GM18526 (cell line): ENCODE measurements around the gene PKP4.

Source experiments
- POLR2A ChIP-seq: IDR thresholded peaks from 3 replicates; pipeline ENCODE4 v1.6.1; 2011; ENCODE audit not compliant: insufficient read length; ENCODE audit errors: extremely low read depth

PKP4 gene

DNA sequence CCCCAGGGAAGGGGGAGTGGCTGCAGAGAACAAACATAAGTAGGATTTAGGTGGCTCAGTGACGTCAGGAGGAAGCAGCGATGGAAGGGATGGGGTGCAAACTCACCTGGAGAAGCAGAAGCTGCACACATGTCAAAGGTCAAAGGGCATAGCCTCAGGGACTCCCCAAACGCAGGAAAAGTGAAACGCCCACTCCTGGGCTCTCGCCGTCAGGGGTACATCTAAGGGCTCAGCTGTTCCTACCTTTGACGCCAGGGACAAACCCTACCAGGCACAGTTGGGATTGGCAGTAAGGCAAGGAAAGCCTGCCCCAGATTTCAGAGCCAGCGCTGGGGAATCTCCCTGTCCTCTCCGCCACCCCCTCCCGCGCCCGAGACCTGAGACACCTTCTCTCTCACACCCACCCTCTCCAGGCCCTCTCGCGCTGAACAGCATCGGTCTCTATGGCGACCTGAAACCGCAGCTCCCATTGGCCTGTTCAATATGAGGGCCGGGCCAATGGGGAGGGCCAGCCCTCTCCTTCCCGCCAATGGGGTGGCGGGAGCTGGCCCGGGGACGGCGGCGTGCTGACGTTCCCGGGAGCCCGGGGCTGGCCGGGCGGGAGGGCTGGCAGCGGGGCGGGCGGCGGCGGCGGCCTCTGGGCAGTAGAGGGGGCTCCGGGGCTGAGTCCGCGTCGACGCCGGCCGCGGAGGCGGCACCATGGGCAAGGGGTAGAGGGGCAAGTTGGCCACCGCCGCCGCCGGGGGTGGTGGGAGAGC is at the start of gene PKP4, which contains the start of gene CCDC148:
Gene PKP4, plus strand, starts transcription at position 644 of the 758 bp plus-strand sequence. CDS start 76,233 bp downstream, outside the sequence.
Gene CCDC148, minus strand, starts transcription at position 445 of the 758 bp plus-strand sequence. Its CDS starts 314 bp downstream, at position 131.
- peak; percentile 38 for TF ChIP-seq POLR2A

DNA sequence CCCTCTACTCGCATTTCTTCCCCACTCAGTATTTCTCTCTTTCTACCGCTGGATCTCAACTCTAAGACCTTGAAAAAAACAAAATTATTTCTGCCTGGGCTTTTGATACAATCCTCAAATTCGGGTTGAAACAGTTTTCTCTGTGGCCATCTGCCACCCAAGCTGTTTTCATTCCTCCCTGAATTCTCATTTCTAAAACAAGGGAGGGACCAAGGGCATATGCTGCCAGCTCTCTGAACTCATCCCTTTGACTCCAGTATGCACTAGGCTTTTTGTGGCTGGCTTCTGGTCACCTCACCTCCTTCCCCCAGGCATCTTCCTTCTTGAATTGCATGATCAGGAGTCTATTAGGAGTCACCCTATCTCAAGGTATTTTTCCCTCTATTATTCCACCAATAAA is 49.7 kb upstream of the PKP4 start:
- no peak for TF ChIP-seq POLR2A

DNA sequence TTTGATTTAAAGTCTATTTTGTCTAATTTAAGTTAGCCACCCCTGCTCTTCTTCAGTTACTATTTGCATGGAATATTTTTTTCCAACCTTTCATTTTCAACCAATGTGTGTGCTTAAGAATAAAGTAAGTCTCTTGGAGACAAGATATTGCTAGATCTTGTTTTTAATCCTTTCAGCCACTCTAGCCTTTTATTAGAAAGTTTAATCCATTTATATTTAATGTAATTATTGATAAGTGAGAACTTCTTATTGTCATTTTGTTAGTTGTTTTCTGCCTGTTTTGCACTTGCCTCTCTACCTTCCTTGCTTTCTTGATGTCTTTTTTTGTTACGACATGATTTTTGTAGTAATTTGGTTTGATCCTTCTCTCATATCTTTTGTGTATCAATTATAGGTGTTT is 46.6 kb upstream of the PKP4 start:
- TF ChIP-seq POLR2A, result no peak

DNA sequence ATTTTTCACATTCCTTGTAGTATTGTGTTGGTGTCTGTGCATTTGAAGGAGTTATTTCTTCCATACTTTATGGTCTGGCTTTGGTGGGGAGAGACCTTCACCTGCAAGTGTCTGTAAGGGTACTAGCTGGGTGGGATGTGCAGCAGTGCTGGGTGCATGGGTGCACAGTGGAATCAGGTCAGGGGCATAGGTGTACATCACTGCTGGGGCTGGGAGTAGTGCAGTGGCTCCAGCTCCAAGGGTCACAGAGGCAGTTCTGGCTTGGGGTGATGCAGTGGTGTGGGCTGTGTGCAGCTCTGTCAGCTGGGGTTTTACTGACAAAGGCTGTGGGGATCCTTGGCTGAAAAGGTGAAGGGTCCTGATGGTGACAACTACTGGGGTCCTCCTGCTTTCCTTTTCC is 45.0 kb upstream of the PKP4 start:
- no peak for TF ChIP-seq POLR2A

DNA sequence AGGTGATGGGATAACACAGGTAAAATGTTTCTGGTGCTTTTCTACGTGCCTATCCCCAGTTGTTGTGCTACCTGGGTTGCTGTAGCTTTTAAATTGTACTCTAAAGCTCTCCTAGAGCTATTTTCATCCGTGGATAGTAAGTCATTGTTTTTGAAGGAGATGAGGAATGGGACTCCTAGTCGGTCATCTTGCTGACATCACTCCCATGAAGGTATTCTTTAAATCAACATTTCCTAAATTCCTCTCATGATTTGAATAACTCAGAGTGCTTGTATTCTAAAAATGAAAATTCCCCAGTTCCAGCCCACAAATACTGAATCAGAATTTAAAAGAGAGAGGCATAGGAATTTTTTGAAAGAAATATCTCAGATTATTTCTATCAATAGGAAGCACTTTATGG is 44.5 kb upstream of the PKP4 start:
- no peak for TF ChIP-seq POLR2A

GRCh38 chr2:158413581-158413980 is 43.2 kb upstream of the PKP4 start:
- no peak for TF ChIP-seq POLR2A

DNA sequence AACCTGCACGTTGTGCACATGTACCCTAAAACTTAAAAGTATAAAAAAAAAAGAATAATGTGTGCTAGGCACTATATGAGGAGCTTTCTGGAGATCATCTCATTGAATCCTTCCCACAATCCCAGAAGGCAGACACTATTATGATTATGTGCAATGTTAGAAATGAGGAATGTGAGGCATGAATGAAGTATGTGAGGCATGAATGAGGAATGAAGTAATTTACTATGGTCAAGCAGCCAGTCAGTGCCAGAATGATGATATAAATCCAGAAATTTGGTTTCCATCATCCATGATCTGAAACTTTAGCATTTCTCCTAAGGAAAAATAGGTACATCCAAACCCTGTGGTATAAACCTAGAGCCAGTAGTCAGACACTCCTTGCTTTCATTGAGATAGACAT is 42.2 kb upstream of the PKP4 start:
- no peak for TF ChIP-seq POLR2A

DNA sequence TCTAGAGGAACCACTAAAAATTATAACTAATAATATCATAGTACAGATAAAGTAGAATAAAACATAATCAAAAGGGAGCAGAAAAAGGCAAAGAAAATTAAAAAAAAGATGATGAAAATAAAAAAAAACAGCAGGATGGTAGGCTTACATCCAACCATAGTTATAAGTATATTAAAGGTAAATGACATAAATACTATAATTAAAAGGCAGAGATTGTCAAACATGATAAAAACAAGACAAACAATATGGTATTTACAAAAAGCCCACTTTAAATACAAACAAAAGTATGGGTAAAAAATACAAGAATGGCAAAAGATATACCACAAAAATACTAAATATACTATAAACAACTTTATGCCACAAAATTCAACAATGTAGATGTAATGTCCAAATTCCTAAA is 24.6 kb upstream of the PKP4 start:
- no peak for TF ChIP-seq POLR2A

- TF ChIP-seq POLR2A, result no peak
Measured at GRCh38 chr2:158443606-158444005, 13.1 kb upstream of the PKP4 start.

GRCh38 chr2:158457092-158457825 is 507 bp downstream of the PKP4 start:
- TF ChIP-seq POLR2A, result no peak

DNA sequence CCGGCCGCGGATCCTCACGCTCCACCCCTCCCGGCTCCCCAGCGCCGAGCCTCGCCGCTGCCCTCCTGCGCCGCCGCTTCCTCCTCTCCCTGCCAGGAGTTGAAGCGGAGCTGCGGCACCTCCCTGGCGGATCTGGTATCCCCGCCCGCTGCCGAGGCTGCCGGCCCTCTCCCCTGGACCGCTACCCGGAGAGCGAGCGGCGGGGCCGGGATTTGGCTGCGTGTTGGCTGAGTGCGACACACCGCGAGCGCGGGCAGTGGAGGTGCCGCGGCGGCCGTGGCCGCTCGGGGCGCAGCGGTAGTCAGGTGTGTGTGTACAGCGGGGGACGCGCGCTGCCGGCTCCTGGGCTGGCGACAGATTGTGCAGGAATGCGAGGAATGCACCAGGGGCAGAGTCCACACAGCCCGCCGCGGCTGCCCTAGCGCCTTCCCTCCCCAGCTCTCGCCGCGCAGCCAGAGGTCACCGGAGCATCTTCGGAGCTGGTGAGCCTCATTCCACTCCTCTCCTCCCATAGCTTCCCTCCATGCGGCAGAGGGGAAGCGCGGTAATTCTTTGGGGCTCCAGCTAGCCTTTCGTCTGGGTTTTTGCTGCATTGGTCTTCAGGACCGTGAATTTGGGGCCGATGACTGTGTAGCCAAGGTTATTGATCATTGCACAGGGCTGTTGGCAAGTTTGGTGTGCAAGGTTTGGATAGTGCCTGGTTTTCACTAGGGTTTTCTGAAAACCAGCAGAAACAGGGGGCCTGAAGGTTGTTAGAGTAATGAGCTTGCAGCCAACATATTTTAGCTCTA is 1.3 kb downstream of the PKP4 start:
- no peak for TF ChIP-seq POLR2A

GRCh38 chr2:158458617-158458920 is 1.8 kb downstream of the PKP4 start:
- no peak for TF ChIP-seq POLR2A

DNA sequence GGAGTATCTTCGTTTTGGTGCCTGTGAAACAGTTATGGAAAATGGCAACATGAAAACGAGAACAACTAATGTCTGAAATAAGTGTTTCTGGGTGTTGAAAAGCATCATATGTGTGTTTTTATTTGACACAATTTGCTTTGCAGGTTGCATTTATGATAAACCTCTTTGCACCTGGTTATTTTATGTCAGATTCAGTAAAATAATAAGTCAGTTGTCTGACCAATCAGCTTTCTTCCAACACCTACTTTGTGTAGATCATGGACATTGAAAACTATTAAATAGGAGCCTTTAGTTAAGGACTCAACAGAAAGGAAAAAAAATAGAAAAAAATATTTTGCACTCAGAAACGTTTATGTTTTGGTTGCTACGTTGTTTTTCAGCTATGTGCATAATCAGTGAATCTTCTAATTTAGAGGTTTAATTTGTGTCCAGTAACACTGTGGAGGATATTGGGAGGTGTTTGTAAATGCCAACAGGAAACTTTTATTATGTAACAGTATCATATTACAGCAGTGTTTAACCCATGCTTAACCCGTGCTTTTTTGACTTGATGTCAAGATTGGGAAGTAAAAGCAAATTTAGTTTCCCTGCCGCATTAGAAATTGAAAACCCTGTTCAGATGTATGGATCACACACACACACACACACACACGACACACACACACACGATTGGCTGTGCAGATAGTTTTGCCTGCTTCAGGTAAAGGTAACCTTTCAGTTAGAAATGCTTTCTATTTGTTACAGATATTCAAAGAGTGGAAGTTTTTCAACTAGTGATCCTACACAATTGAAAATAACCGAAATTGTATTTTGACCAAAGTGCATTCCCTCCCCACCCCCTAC is 2.6 kb downstream of the PKP4 start:
- TF ChIP-seq POLR2A, result no peak

- TF ChIP-seq POLR2A, result no peak
Measured at GRCh38 chr2:158460632-158461297, 4.0 kb downstream of the PKP4 start.
